WTC11 (cell line): ENCODE measurements around the gene WDR18.

Source experiments
- AR ChIP-seq: fragments of 250-450 bp; sonication (Bioruptor Pico); IDR thresholded peaks from 2 replicates; pipeline ENCODE4 v1.9.0; 2021; ENCODE audit warnings: mild to moderate bottlenecking
- GRHL2 ChIP-seq: fragments of 250-450 bp; sonication (Bioruptor Pico); IDR thresholded peaks from 2 replicates; pipeline ENCODE4 v1.8.0; 2022; ENCODE audit warnings: mild to moderate bottlenecking, moderate library complexity; ENCODE audit not compliant: insufficient replicate concordance, severe bottlenecking
- MXD4 ChIP-seq: fragments of 250-450 bp; sonication (Bioruptor Pico); IDR thresholded peaks from 2 replicates; pipeline ENCODE4 v1.8.0; 2021; ENCODE audit warnings: mild to moderate bottlenecking, moderate library complexity, borderline replicate concordance
- NFE2L1 ChIP-seq: sonication (generic); formaldehyde crosslinking; IDR thresholded peaks from 2 replicates; pipeline ENCODE4 v1.8.1; 2023; ENCODE audit warnings: missing genetic modification reagents
- NR2C2 ChIP-seq: sonication (generic); formaldehyde crosslinking; IDR thresholded peaks from 2 replicates; pipeline ENCODE4 v1.8.0; 2022; ENCODE audit warnings: mild to moderate bottlenecking, missing genetic modification reagents
- TCF7 ChIP-seq: sonication (generic); formaldehyde crosslinking; IDR thresholded peaks from 2 replicates; pipeline ENCODE4 v1.8.0; 2022; ENCODE audit warnings: mild to moderate bottlenecking, low read depth, missing genetic modification reagents, moderate library complexity
- TEAD4 ChIP-seq: sonication (generic); formaldehyde crosslinking; IDR thresholded peaks from 2 replicates; pipeline ENCODE4 v1.8.0; 2022; ENCODE audit warnings: mild to moderate bottlenecking, missing genetic modification reagents
- USF1 ChIP-seq: sonication (generic); formaldehyde crosslinking; IDR thresholded peaks from 2 replicates; pipeline ENCODE4 v1.8.0; 2022; ENCODE audit warnings: mild to moderate bottlenecking, missing genetic modification reagents
- ZNF138 ChIP-seq: sonication (generic); formaldehyde crosslinking; conservative IDR thresholded peaks from 2 replicates; pipeline ENCODE4 v1.8.1; 2022; ENCODE audit warnings: mild to moderate bottlenecking, moderate library complexity, missing genetic modification reagents
- ZNF263 ChIP-seq: sonication (generic); formaldehyde crosslinking; IDR thresholded peaks from 2 replicates; pipeline ENCODE4 v1.8.1; 2022; ENCODE audit warnings: low read depth, mild to moderate bottlenecking, moderate library complexity, missing genetic modification reagents
- TF ChIP-seq, protein P1 (sequence below): fragments of 200-600 bp; IDR thresholded peaks from 2 replicates; pipeline ENCODE4 v1.8.0; 2022; ENCODE audit warnings: antibody characterized with exemption
- TF ChIP-seq, protein P2 (sequence below): sonication (generic); formaldehyde crosslinking; conservative IDR thresholded peaks from 2 replicates; pipeline ENCODE4 v1.8.1; 2022; ENCODE audit warnings: mild to moderate bottlenecking, missing genetic modification reagents

DNA sequence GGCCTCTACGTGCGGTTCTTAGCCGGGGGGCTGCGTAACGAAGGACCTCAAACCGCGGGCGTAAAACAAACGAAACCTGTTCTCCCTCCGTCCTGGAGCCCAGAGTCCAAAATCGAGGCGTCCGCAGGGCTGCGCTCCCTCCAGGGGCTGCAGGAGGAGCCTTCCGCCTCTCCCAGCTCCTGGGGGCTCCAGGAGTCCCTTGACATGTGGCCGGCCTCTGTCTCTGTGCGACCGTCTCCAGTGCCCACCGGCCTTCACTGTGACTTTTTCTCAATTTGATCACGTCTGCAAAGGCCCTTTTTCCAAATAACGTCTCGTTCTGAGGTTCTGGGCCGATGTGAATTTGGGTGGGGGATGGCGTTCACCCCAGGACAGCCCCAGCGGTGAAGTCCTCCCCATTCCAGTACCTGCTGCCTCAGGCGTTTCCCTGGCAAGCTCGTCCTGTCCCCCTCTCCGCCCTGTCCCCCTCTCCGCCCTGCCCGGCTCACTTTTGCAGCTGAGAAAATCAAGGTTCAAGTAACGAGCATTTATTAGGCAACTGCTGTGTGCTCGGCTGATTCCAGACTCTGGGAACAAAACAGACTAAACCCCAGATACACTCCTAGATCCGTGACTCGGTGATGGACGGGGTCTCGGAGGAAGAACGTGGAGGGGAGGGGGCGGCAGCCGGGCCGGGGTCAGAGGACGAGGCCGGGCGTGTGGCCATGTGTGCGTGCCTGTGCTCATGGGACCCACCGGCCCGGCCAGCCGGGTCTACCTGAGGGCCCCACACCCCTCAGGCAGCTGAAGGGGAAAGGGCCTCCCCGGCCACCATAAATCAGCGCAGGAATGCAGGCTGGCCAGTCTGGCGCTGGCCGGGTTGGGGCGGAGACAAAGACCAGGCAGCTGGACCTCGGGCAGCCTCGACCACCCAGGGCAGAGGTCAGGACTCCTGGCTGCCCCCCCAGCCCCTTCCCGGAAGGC, 28.1 kb upstream of the WDR18 start:
- TF ChIP-seq, protein P1, sequence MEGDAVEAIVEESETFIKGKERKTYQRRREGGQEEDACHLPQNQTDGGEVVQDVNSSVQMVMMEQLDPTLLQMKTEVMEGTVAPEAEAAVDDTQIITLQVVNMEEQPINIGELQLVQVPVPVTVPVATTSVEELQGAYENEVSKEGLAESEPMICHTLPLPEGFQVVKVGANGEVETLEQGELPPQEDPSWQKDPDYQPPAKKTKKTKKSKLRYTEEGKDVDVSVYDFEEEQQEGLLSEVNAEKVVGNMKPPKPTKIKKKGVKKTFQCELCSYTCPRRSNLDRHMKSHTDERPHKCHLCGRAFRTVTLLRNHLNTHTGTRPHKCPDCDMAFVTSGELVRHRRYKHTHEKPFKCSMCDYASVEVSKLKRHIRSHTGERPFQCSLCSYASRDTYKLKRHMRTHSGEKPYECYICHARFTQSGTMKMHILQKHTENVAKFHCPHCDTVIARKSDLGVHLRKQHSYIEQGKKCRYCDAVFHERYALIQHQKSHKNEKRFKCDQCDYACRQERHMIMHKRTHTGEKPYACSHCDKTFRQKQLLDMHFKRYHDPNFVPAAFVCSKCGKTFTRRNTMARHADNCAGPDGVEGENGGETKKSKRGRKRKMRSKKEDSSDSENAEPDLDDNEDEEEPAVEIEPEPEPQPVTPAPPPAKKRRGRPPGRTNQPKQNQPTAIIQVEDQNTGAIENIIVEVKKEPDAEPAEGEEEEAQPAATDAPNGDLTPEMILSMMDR: no peak
- TF ChIP-seq USF1: no peak
- no peak for TF ChIP-seq NFE2L1 (CRISPR knock-in tag)
- TF ChIP-seq, protein P2, sequence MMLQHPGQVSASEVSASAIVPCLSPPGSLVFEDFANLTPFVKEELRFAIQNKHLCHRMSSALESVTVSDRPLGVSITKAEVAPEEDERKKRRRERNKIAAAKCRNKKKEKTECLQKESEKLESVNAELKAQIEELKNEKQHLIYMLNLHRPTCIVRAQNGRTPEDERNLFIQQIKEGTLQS (CRISPR knock-in tag): no peak
- TF ChIP-seq ZNF138 (CRISPR knock-in tag): no peak
- no peak for TF ChIP-seq MXD4 (CRISPR knock-in tag)
- no peak for TF ChIP-seq NR2C2 (CRISPR knock-in tag)
- TF ChIP-seq AR (CRISPR knock-in tag): no peak
- TF ChIP-seq TEAD4: no peak
- no peak for TF ChIP-seq TCF7 (CRISPR knock-in tag)
- TF ChIP-seq GRHL2 (CRISPR knock-in tag): no peak
- TF ChIP-seq ZNF263 (CRISPR knock-in tag): no peak
